Measurements from ENCODE around the gene DLG1.

GRCh38 chr3:197168063-197168462, 130.3 kb downstream of the DLG1 start:
- TF ChIP-seq CTCF (IDR thresholded peaks at IDR 0.05) (no peak), POLR2A (IDR thresholded peaks at IDR 0.05) (no peak)
